Measurements from ENCODE around the gene POLR2E. TPM values are rescaled to one million over a fixed set of nuclear protein-coding genes. Genes with fewer than 3 reads are reported as not detected.
A peak's percentile ranks its signal among the peaks of the same experiment; 100 is the strongest.

POLR2E gene
- total RNA-seq, 2 donors from 2014 or later: 24.9 to 78.1 TPM

DNA sequence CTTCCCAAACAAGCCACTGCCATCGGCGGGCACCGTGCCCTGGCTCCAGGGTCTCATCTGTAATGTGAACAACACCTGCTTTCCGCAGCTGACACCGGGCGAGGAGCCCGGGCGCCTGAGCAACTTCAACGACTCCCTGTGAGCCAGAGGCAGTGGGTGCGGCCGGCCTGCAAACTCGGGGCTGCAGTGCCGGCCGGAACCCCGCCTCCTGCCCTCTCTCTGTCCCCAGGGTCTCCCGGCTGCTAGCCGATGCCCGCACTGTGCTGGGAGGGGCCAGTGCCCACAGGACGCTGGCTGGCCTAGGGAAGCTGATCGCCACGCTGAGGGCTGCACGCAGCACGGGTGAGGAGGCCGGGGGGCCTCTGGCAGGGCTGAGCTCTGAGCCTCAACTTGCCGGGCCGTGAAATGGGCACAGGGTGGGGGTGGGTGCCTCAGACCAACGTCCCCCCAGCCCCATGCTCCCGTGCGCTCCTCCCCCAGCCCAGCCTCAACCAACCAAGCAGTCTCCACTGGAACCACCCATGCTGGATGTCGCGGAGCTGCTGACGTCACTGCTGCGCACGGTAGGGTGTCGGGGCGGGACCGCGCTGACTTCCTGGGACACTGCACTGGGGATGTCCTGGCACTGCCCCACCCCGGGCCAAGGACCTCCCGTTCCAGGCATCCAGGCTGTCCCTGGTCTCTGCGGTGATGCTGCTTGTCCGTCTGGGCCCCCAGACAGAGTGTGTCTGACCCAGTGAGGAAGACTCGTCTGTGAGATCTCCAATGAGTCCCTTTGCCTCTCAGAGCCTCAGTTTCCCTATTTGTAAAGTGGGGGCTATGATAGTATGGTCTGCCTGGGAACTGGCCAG, 53.1 kb downstream of the POLR2E start:
- Histone ChIP-seq H3K36me3 (replicated peaks in 1 of 2; ENCODE audit: insufficient read depth in 1 of 2, low read depth in 2 of 2) (no peaks in the 10 kb centered on the region), H3K4me1 (peaks cover 30% of the 10 kb centered on the region), H3K27ac (peak overlapping the region in 2 of 4 donors; percentile 60 to 78), H3K4me3 (no peak overlapping the region), H3K9me3 (no peaks in the 10 kb centered on the region), H3K27me3 (no peaks in the 10 kb centered on the region)
- WGBS, 2 donors: 40 to 67% methylated on average over 2 to 28 of the region's 43 CpGs
- intact Hi-C loops (cut with DNase I): no loop called here
- TF ChIP-seq, protein P1, sequence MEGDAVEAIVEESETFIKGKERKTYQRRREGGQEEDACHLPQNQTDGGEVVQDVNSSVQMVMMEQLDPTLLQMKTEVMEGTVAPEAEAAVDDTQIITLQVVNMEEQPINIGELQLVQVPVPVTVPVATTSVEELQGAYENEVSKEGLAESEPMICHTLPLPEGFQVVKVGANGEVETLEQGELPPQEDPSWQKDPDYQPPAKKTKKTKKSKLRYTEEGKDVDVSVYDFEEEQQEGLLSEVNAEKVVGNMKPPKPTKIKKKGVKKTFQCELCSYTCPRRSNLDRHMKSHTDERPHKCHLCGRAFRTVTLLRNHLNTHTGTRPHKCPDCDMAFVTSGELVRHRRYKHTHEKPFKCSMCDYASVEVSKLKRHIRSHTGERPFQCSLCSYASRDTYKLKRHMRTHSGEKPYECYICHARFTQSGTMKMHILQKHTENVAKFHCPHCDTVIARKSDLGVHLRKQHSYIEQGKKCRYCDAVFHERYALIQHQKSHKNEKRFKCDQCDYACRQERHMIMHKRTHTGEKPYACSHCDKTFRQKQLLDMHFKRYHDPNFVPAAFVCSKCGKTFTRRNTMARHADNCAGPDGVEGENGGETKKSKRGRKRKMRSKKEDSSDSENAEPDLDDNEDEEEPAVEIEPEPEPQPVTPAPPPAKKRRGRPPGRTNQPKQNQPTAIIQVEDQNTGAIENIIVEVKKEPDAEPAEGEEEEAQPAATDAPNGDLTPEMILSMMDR (IDR thresholded peaks at IDR 0.05): no peak
- TF ChIP-seq POLR2A (IDR thresholded peaks at IDR 0.05): peak in 1 of 3 donors; percentile 4
- DNase-seq: peak; percentile 86 to 99 (median 93)
- peak; percentile 28 for ATAC-seq

DNA sequence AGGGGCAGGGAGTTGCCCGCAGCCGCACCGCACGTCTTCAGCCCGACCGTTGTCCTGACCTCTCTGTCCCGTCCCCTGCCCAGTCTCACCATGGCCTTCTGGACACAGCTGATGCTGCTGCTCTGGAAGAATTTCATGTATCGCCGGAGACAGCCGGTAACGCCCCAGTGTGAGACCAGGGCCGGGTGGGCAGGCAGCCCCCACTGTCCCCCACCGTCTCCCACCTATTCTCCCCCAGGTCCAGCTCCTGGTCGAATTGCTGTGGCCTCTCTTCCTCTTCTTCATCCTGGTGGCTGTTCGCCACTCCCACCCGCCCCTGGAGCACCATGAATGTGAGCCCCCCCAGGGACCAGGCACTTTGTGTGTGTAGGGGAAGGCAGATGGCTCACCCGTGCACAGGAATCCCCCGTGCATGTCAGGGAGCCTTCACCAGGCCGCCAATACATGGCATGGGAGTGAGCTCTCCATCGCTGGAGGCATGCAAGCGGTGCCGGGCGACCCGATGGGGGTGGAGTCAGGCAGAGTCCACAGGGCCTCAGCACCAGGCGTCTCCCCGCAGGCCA, 53.8 kb downstream of the POLR2E start:
- peak in 1 of 3 donors; percentile 4 for TF ChIP-seq POLR2A (IDR thresholded peaks at IDR 0.05)
- TF ChIP-seq, protein P1 (IDR thresholded peaks at IDR 0.05): no peak
- ATAC-seq: no peak
- intact Hi-C loops (cut with DNase I): no loop called here
- Histone ChIP-seq H3K27ac (peak overlapping the region in 3 of 4 donors; percentile 60 to 78 (median 71)), H3K4me3 (no peak overlapping the region), H3K27me3 (no peaks in the 10 kb centered on the region), H3K36me3 (replicated peaks in 1 of 2; ENCODE audit: insufficient read depth in 1 of 2, low read depth in 2 of 2) (no peaks in the 10 kb centered on the region), H3K9me3 (no peaks in the 10 kb centered on the region), H3K4me1 (peaks cover 30% of the 10 kb centered on the region)
- DNase-seq: no peak
- 17 to 20% methylated on average over 8 to 16 of the region's 26 CpGs for whole genome bisulfite sequencing, 2 donors

- Histone ChIP-seq H3K27ac (peak overlapping the region; percentile 45 to 78 (median 66)), H3K4me3 (peak overlapping the region; percentile 6 to 24), H3K36me3 (replicated peaks in 1 of 2; ENCODE audit: insufficient read depth in 1 of 2, low read depth in 2 of 2) (no peaks in the 10 kb centered on the region), H3K4me1 (peaks cover 30% of the 10 kb centered on the region), H3K9me3 (no peaks in the 10 kb centered on the region), H3K27me3 (no peaks in the 10 kb centered on the region)
- DNase-seq (peak; percentile 89 to 93 (median 91)), ATAC-seq (peak; percentile 73)
- WGBS, 2 donors: 1 to 2% methylated on average over 17 to 27 of the region's 27 CpGs
- no peak for TF ChIP-seq POLR2A (IDR thresholded peaks at IDR 0.05)
- TF ChIP-seq, protein P1 (IDR thresholded peaks at IDR 0.05): no peak
- intact Hi-C loops (cut with DNase I): no loop called here
Observed at GRCh38 chr19:1040476-1041271, 54.5 kb downstream of the POLR2E start.

DNA sequence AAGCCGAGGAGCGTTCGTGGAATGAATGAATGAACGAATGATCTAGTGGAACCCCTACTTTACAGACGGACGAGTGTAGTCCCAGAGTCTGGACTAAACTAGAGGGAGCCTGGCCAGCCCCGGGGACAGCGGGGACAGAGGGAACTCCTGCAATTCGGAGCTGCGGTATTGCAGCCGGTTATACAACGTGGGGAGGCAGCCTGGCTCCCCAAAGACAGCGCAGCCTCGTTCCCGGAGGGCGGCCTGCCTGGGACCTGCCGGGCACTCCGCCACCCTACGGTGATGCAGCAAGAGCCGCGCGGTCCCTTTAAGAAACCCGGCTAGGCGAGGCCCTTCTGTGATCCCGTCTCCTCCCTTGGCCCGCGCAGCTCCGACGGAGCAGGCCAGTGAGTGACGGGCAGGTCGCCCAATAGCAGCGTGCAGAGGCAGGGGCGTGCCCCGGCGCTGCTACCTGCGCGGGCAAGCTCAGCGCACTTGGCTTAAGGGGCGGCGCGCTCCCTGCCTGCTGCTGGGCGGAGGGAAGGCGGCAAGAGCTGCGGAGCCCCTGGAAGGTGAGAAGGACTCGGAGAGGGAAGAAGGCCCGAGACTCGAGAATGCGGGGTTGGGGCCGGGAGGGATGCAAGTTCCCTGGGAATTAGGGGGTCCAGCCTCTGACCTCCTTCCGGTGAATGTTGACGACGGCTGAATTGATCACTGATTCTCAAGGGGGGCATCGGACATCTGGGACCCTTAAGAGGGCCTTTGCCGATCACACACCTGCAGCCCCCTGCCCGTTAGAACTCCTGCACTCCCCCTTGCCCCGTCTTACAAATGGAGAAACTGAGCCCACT, 55.3 kb downstream of the POLR2E start, which contains the start of gene ABCA7:
Gene ABCA7 (plus strand): TSS at position 462 of the 830 bp plus-strand sequence. CDS start 1,255 bp downstream, outside the sequence.
- H3K36me3 ChIP-seq (replicated peaks in 1 of 2; ENCODE audit: insufficient read depth in 1 of 2, low read depth in 2 of 2): no peaks in the 10 kb centered on the region
- peak; percentile 99 to 100 (median 100) for DNase-seq
- peaks cover 30% of the 10 kb centered on the region for H3K4me1 ChIP-seq
- peak within 1 kb of the TSS; percentile 45 to 78 (median 66) for H3K27ac ChIP-seq
- ATAC-seq: peak; percentile 94
- WGBS, 2 donors: 1 to 2% methylated on average over 16 to 56 of the region's 56 CpGs
- no peaks in the 10 kb centered on the region for H3K9me3 ChIP-seq
- intact Hi-C loops (cut with DNase I): no loop called here
- H3K4me3 ChIP-seq: peak within 1 kb of the TSS; percentile 6 to 24
- H3K27me3 ChIP-seq: no peaks in the 10 kb centered on the region
- TF ChIP-seq, protein P1 (IDR thresholded peaks at IDR 0.05): peak in 1 of 7 experiments; percentile 30
- TF ChIP-seq POLR2A (IDR thresholded peaks at IDR 0.05): peak; percentile 76 to 86 (median 81)

Measured in body of pancreas (tissue), 4 donors.